ENCODE data around the gene OR10X1. TPM values are rescaled to one million over a fixed set of nuclear protein-coding genes. Genes with fewer than 3 reads are reported as not detected.

Gene OR10X1
- total RNA-seq, 2 experiments from 2014 or later = not detected

DNA sequence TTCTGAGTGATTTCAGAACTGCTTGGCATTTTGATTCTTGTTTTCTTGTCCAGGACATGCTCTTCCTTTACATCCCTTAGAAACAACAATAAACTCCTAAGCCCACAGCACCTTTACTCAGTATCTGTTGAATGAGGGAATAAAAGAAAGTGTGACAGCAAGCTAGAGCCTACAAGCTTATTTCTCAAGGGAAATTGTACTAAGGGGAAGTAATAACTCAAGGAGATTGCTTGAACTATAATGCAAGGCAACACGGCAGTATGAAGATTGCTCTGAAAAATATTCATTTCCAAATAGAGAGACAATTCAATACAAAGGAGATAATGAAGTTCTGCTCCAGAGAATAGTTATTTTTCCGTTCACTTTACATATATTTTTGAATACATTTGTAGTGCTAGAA, 15.8 kb downstream of the OR10X1 start:
- CTCF ChIA-PET (ENCODE audit: unreplicated experiment) = no interaction called here
- POLR2A ChIA-PET = interaction anchor here (0.7 kb wide), 1 partner anchor 10 kb away, joined by 3 read pairs; the partner anchor contains the start of gene OR6Y1
- peak; percentile 33 for DNase-seq (ENCODE audit: low spot score)
- H3K9me3 ChIP-seq (ENCODE audit: low read length) = no peaks in the 10 kb centered on the region; the same call in 1 of the 2 replicates
- peak overlapping the region; percentile 60; the same call in 1 of the 2 replicates for H3K4me2 ChIP-seq (ENCODE audit: low read length)
- peaks cover 18% of the 10 kb centered on the region for H3K4me1 ChIP-seq (ENCODE audit: insufficient read depth, low read length, poor library complexity, severe bottlenecking)
- H2AFZ ChIP-seq (ENCODE audit: low read length) = peak overlapping the region; percentile 99
- no peak for TF ChIP-seq EZH2phosphoT487 (IDR thresholded peaks at IDR 0.05; ENCODE audit: borderline replicate concordance, low read depth, low read length)
- TF ChIP-seq, protein P1, sequence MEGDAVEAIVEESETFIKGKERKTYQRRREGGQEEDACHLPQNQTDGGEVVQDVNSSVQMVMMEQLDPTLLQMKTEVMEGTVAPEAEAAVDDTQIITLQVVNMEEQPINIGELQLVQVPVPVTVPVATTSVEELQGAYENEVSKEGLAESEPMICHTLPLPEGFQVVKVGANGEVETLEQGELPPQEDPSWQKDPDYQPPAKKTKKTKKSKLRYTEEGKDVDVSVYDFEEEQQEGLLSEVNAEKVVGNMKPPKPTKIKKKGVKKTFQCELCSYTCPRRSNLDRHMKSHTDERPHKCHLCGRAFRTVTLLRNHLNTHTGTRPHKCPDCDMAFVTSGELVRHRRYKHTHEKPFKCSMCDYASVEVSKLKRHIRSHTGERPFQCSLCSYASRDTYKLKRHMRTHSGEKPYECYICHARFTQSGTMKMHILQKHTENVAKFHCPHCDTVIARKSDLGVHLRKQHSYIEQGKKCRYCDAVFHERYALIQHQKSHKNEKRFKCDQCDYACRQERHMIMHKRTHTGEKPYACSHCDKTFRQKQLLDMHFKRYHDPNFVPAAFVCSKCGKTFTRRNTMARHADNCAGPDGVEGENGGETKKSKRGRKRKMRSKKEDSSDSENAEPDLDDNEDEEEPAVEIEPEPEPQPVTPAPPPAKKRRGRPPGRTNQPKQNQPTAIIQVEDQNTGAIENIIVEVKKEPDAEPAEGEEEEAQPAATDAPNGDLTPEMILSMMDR (conservative IDR thresholded peaks at IDR 0.05; ENCODE audit: low read length) = no peak
- no TSS peak for BruUV-seq (replicated peaks)
- H4K20me1 ChIP-seq (ENCODE audit: insufficient read depth, low read length) = no peaks in the 10 kb centered on the region
- no peaks in the 10 kb centered on the region for H3K79me2 ChIP-seq (ENCODE audit: insufficient read depth, low read depth, low read length)
- peak overlapping the region; percentile 58 for H3K27ac ChIP-seq (ENCODE audit: low read depth, low read length, poor library complexity, severe bottlenecking)
- intact Hi-C loops (cut with micrococcal nuclease; ENCODE audit: unreplicated experiment) = loop anchor here (10.0 kb wide), 3 partner anchors 401 to 511 kb away; partner anchors contain the start of genes AIM2 and IFI16
- no peak overlapping the region for H3K4me3 ChIP-seq (ENCODE audit: low read depth, low read length, poor library complexity, severe bottlenecking)
- no peaks in the 10 kb centered on the region for H3K36me3 ChIP-seq (ENCODE audit: insufficient read depth, low read length)
- no peaks in the 10 kb centered on the region for H3K9me2 ChIP-seq (ENCODE audit: insufficient read depth, low read length)

GRCh38 chr1:158559696-158560095, 20.0 kb downstream of the OR10X1 start:
- CTCF ChIA-PET (ENCODE audit: unreplicated experiment) = no interaction called here
- H3K36me3 ChIP-seq (ENCODE audit: insufficient read depth, low read length) = no peaks in the 10 kb centered on the region
- H3K27ac ChIP-seq (ENCODE audit: low read depth, low read length, poor library complexity, severe bottlenecking) = no peak overlapping the region
- no peaks in the 10 kb centered on the region for H3K79me2 ChIP-seq (ENCODE audit: insufficient read depth, low read depth, low read length)
- intact Hi-C loops (cut with micrococcal nuclease; ENCODE audit: unreplicated experiment) = loop anchor here (10.0 kb wide), 3 partner anchors 405 to 515 kb away; partner anchors contain the start of genes AIM2 and IFI16
- TF ChIP-seq, protein P1 (conservative IDR thresholded peaks at IDR 0.05; ENCODE audit: low read length) = no peak
- no peak for TF ChIP-seq EZH2phosphoT487 (IDR thresholded peaks at IDR 0.05; ENCODE audit: borderline replicate concordance, low read depth, low read length)
- no peaks in the 10 kb centered on the region; the same call in 1 of the 2 replicates for H3K9me3 ChIP-seq (ENCODE audit: low read length)
- no peaks in the 10 kb centered on the region for H3K9me2 ChIP-seq (ENCODE audit: insufficient read depth, low read length)
- no peak for DNase-seq (ENCODE audit: low spot score)
- no TSS peak for BruUV-seq (replicated peaks)
- no peak overlapping the region for H2AFZ ChIP-seq (ENCODE audit: low read length)
- POLR2A ChIA-PET = interaction anchor here (1.0 kb wide), 1 partner anchor 11 kb away, joined by 3 read pairs; no protein-coding TSS in a partner anchor
- H3K4me2 ChIP-seq (ENCODE audit: low read length) = no peak overlapping the region
- peaks cover 12% of the 10 kb centered on the region for H3K4me1 ChIP-seq (ENCODE audit: insufficient read depth, low read length, poor library complexity, severe bottlenecking)
- no peaks in the 10 kb centered on the region for H4K20me1 ChIP-seq (ENCODE audit: insufficient read depth, low read length)
- H3K4me3 ChIP-seq (ENCODE audit: low read depth, low read length, poor library complexity, severe bottlenecking) = no peak overlapping the region

DNA sequence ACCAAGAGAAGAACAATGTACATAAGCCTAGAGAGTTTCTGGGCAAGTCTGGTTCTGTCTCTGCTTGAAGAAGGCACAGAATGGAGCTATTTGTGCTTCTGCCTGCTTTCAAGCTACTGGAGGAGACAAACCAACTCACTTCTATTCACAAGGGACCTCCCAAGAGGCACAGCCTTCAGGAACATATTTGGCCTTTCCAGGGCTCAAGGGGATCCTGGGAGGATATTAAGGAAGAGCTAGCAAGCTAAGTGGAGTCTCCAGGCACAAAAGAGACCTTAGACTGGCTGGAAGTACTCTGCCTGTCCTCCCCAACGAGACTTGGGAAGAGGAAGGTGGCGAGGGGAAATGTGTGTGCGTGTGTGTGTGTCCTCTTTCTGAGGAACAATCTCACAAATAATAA, 25.3 kb downstream of the OR10X1 start, which contains the start of gene OR6Y1:
OR6Y1 (minus strand) TSS at position 54 of the 400 bp plus-strand sequence. CDS start 6,300 bp downstream, outside the sequence.
- Histone ChIP-seq H3K9me2 (ENCODE audit: insufficient read depth, low read length) (no peaks in the 10 kb centered on the region), H3K9me3 (ENCODE audit: low read length) (no peaks in the 10 kb centered on the region), H3K4me1 (ENCODE audit: insufficient read depth, low read length, poor library complexity, severe bottlenecking) (no peaks in the 10 kb centered on the region), H3K4me2 (ENCODE audit: low read length) (no peak within 1 kb of the TSS), H4K20me1 (ENCODE audit: insufficient read depth, low read length) (no peaks in the 10 kb centered on the region), H3K4me3 (ENCODE audit: low read depth, low read length, poor library complexity, severe bottlenecking) (no peak within 1 kb of the TSS), H3K27ac (ENCODE audit: low read depth, low read length, poor library complexity, severe bottlenecking) (no peak within 1 kb of the TSS), H3K79me2 (ENCODE audit: insufficient read depth, low read depth, low read length) (no peaks in the 10 kb centered on the region), H3K36me3 (ENCODE audit: insufficient read depth, low read length) (no peaks in the 10 kb centered on the region), H2AFZ (ENCODE audit: low read length) (no peak within 1 kb of the TSS)
- TF ChIP-seq, protein P1 (conservative IDR thresholded peaks at IDR 0.05; ENCODE audit: low read length) = no peak
- no peak for TF ChIP-seq EZH2phosphoT487 (IDR thresholded peaks at IDR 0.05; ENCODE audit: borderline replicate concordance, low read depth, low read length)
- ChIA-PET CTCF (ENCODE audit: unreplicated experiment) (no interaction called here), POLR2A (interaction anchor here (0.9 kb wide), 1 partner anchor 10 kb away, joined by 3 read pairs; no protein-coding TSS in a partner anchor)
- intact Hi-C loops (cut with micrococcal nuclease; ENCODE audit: unreplicated experiment) = no loop called here
- no peak for DNase-seq (ENCODE audit: low spot score)
- BruUV-seq (replicated peaks) = no TSS peak
